NCI-H1417 (cell line): Measurements from ENCODE around the gene PLAAT3.
"Not testable (repeated sequence)": the region's sequence is repeated elsewhere in the genome, so short reads cannot be mapped to it uniquely, and the experiment has no call there.

Experiments
- DNase-seq, 3 experiments: peaks; one replicate each; lab custom pipeline; 2025; lab: John Stamatoyannopoulos, UW

PLAAT3 gene

DNA sequence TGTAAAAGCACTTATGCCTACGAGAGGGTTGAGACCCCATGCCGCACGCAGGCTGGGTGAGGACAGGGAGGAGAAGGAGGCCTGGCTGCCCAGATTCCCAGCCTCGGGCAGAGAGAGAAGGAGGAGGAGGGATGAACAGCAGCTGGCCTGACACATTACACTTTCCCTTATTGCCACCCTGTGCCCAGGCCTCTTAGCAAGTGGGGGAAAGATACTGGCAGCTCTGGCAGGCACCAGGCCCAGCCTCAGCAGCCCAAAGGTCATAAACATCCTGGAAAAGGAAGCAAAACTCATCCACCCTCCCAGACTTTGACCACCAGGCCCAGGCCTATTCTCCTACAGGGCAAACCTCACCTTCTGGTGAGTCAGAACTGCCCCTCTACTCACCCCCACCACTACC is 4.7 kb downstream of the PLAAT3 start:
- peak in 1 of 3 experiments; percentile 13 for DNase-seq

DNA sequence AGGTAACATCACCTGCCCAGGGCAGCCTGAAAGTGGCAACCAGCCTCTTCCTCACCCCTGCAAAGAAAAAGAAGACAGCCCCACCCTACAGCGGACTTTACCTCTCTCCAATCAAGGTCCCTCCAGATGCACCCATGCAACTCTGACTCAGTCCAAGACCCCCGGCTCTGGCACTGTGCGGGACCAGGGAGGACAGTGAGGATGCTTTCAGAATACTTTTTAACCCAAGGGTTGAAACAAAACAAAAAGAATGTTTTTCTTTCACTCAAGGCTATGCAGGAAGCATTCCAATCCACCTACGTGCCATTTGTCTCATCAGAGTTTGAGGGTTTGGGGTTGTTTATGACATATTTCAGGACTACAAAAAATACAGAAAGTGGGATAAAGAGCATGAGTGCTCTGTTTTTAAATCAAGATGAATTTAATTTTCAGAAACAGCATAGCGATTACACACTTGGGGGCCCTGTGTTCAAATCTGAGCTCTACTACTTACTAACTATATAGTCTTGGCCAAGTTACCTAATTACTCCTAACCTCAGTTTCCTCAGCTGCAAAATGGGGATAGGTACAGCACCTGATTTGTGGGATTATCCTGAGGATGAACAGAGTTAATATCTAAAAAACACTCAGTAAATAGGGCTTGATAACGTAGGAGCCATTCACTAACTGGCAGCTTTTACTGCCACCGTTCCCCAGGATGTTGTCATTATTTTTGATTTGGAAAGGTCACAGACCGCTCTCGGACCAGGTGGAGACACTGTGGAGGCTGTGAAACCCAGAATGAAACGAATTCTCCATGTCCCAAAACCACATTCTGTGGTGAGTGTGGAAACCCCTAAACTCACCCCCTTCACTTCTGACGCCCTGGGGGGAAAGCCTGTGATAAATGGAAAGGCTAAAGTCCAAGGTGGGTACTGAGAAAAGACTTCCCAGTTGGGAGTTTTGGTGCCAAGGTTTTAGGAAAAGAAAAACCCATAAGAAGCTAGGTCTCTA is 5.6 kb downstream of the PLAAT3 start:
- DNase-seq = no peak

DNA sequence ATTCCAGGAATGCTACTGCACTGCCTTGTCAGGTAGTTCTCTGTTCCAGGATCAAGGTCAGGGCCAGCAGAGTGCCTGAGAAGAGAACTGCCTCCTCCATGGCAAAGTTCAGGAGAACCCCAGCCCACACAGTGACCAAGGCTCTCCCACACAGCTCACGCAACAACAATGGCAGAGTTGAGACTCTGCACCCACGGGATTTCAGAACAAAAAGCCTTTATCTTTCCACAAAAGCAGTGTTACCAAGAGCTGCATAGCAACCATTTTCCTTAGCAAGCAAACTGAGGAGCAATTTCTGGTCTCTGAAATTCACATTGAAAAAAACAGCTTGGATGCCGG is 11.1 kb downstream of the PLAAT3 start:
- DNase-seq = peak in 1 of 3 experiments; percentile 23

DNA sequence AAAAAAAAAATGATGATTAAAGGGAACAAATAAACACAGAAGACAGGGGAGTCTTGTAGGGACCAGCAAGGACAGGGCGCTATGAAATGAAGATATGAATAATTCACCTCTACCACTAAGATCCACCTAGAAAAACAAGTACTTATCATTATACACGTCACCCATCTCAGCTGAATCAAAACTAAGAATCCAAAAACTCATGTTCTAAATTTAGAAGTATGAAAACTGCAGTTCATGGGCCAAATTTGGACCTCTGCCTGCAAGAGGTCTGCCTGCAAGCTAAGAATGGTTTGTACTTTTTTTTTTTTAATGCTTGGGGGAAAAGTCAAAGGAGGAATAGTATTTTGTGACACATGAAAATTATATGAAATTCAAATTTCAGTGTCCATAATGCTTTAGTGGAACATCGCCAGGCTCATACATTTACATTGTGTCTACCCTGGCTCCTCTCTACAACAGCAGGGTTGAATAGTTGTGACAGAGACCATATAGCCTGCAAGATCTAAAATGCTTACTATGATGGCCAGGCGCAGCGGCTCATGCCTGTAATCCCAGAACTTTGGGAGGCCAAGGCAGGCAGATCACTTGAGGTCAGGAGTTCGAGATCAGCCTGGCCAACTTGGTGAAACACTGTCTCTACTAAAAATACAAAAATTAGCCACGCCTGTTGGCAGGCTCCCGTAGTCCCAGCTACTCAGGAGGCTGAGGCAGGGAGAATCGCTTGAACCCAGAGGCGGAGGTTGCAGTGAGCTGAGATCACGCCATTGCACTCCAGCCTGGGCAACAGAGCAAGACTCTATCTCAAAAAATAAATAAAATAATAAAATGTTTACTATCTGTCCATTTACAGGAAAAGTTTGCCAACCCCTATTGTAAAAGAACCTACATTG is 11.7 kb downstream of the PLAAT3 start:
- not testable (repeated sequence) for DNase-seq

GRCh38 chr11:63599211-63600122 is 14.8 kb downstream of the PLAAT3 start:
- no peak for DNase-seq

DNA sequence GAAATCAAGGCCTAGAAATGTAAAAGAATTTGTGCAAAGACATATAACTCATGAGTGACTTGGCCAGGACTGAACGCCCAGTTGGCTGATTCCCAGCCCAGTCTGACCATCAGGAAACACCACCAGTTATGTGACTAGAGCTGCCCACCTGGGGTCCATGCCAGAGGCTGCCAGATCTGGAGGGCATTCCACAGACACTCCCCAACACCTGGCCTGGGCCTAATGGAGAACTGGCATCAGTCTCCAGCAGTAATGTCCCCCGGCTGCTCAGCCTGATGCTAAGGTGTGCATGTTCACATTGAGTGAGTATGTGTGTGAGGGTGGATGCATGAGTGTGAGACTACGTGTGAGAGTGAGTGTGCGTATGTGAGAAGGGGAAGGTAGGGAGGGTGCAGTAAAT is 15.7 kb downstream of the PLAAT3 start:
- DNase-seq = no peak

DNA sequence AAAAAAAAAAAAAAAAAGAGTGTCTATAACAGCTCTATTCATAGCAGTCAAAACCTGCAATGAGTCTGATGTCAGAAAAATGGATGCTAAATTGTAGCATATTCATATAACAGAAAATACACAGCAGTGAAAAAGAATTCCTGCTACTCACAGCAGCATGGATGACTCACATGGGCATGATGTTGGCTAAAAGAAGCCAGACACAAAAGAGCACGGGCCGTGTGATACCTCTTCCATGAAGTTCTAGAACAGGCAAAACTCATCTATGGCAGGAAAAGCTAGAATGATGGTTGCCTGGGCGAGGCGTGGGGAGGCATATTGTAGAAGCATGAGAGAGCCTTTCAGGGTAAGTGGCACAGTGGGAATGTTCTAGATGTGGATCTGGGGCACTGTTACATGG is 18.9 kb downstream of the PLAAT3 start:
- DNase-seq = no peak

DNA sequence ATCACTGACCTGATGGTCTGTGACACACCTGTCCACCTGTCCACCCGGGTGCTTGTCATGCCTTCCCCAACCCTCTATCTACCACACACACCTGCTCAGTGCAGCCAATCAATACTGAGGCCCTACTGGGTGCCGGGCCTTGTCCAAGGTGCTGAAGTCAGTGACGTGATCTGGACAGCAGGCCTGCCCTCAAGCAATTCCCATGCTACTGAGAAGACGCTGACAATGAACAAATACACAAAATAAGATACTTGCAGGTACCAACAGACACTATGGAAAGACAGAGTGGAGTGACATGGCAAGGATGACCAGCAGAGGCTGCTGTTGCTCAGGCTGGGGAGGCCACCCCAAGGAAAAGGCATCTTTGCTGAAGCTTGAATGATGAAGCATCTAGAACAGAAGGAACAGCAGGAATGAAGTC is 21.2 kb downstream of the PLAAT3 start:
- DNase-seq = peak in 2 of 3 experiments; percentile 18 to 46

DNA sequence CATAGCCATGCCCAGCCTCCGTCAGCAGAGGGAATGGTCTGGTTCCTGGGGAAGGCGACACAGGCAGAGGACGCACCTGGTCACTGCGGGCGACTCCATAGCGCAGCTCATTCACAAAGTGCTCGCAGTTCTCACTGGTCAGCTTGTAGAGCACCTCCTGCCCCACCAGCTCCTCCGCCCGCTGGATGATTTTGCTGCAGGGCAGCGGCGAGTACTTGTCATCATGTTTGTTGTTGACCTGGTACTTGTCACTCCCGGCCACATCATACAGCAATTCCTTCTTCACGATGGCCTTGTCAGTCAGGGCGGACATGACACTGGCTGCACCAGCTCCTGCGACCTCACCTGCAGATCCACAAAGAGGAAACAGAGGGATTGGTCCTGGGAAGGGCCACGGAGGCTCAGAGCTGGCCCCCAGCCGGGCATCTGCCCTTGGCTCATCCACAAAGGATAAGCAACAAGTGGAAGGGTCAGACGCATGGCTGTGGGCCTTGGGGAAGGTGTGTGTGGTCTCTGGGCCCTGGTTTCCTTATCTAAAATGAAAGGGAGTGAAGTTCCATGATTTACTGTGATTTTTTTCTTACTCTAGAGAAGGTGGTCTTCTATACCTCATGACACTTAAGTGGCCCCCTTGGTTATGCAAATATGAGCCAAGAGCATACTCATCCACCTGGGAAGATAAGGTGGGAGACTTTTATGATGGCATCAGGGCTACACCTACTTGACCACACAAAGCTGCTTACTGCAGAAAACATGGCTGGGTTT is 24.0 kb downstream of the PLAAT3 start:
- DNase-seq = no peak

GRCh38 chr11:63589000-63589399 is 25.2 kb downstream of the PLAAT3 start:
- DNase-seq = no peak

- DNase-seq = no peak
These were observed 27.6 kb downstream of the PLAAT3 start for GRCh38 chr11:63586451-63587166.

DNA sequence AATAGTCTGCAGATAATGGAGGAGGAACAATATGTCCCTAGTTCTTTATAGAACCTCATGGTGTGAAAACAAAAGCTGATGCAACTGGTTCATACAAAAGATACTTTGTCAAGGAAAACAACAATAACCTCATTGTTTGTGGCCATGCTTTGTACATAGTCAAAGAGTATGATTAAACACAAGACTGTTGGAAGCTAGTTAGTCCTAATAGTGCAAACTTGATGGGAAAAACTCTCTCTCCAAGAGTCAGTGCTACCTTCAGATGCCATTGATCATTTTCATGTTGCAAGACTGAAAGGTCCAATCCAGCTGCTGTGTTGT is 30.9 kb downstream of the PLAAT3 start:
- DNase-seq = no peak

DNA sequence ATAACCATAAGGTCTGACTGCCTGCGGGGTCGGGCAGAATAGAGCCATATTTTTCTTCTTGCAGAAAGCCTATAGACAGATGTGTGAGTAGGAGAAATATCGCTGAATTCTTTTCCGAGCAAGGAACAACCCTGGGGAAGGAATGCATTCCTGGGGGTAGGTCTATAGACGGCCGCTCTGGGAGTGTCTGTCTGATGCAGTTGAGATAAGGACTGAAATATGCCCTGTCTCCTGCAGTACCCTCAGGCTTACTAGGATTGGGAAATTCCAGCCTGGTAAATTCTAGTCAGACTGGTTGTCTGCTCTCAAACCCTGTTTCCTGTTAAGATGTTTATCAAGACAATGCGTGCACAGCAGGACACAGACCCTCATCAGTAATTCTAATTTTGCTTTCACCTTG is 33.0 kb downstream of the PLAAT3 start:
- not testable (repeated sequence) for DNase-seq

- not testable (repeated sequence) for DNase-seq
These were observed 35.4 kb downstream of the PLAAT3 start for GRCh38 chr11:63578882-63579281.

DNA sequence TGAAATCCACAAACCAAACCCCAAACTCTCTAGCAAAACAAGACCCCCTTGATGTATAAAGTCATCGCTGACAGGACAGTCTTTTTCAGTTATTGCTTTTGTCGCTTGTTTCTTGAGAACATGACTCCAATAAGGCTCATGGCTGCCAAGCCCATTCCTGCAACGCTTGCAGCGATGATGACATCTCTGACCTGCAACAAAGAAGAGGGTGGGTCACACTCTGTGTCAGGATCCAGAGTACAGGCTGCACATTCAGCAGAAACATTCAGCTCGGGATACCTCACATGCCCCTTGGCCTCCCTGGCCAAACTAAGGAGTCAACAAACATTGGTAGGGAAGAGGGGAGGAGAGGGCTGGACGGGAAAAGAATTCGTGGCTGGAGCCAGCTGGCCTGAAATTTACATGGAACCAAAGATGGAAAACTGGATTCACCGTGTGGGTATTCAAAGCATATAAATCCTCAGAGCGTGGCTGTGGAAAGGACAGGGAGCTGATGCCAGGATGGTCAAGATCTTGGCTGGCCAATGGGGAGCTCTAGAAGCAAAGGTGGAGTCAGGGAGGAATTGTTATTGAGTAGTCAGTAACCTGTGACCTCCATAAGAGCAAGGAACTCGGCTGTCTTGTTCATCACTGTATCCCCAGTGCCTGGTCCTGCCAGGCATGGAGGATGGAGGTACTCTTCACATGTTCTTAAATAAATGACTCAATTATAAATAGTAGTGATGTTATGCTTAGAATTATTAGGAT is 39.2 kb downstream of the PLAAT3 start:
- DNase-seq = no peak

DNA sequence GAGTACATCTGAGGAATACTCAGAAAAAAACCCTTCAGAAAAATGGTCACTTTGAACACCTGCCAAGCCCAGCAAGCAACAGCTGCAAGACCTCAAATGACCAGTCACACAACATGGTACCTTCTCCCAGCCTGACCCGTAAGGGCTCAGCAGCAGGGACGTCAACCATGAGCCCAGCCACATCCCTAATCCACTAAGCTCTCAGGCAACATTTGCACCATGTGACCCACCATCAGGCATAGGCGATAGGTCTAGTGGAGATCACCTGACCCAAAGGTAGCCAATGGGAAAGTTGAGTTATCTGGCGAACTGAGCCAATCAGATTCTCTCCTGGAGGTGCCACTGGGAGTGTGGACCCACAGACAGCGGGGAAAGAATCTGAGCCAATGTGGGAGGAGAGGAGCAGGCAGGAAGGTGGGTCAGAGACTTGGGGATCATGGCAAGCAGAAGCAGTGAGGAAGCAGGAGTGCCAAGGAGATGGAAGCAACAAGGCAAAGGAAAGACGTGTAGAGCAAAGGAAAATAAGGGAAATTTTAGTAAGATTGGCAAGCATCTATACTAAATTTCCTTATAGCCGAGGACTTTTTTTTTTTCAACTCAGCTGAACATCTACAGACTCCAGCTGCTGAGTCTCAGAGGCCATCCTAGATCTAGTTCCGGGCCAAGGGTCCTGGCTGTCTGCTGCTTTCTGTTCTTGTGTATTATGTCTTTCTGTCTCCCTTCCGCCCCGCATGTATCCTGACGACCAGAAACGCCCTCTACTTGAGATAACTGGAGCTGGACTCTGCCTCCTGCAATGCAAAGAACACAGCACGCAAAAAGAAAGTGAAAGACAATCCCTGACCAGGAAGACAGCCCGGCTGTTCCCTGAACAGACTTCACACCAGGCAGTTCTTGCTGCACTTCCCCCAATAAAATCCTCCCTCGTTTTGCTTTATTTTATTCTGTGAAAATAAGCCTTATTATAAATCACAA is 40.1 kb downstream of the PLAAT3 start:
- peak in 2 of 3 experiments; percentile 16 to 42 for DNase-seq

- DNase-seq = no peak
These were observed 42.1 kb downstream of the PLAAT3 start for GRCh38 chr11:63572026-63572688.

DNA sequence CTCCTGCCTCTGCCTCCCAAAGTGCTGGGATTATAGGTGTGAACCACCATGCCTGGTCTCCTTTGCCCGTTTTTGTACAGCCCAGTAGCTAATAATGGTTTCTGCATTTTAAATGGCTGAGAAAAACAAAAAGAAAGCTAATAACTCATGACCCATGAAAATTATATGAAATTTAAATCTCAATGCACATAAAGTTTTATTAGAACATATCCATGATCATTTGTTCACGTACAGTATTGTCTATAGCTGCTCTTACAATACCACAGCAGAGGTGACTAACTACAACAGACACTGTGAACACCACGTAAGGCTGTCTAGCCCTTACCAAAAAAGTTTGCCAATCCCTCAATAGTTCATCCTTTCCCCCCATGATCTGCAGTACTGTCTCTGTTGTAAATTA is 44.7 kb downstream of the PLAAT3 start:
- no peak for DNase-seq
